Neural progenitor cell (in vitro differentiated cells): ENCODE results near the gene EMP2.

Experiments used
- CTCF ChIP-seq: fragments of 200-600 bp; sonication (generic); IDR thresholded peaks from 2 replicates; pipeline ENCODE4 v1.5.1; 2017; ENCODE audit warnings: antibody characterized with exemption, mild to moderate bottlenecking
- EZH2 ChIP-seq: fragments of 200-600 bp; sonication (generic); IDR thresholded peaks from 2 replicates; pipeline ENCODE4 v1.6.1; 2017; ENCODE audit warnings: antibody characterized with exemption, mild to moderate bottlenecking, moderate library complexity

- TF ChIP-seq CTCF (no peak), EZH2 (no peak)
These were observed 40.6 kb downstream of the EMP2 start for GRCh38 chr16:10539793-10540192.
